DND-41 (cell line): ENCODE results near the gene SLC25A34.

Experiments
- ATAC-seq: fragments of 200-7000 bp; cut with Tn5 transposase; 3 replicates; pipeline ENCODE4 v1.9.1; 2021; ENCODE audit warnings: low read depth; ENCODE audit not compliant: insufficient read depth
- DNase-seq: peaks from one replicate; pipeline ENCODE4 v3.0.0-alpha.2; 2020
- H2AFZ ChIP-seq: 2 replicates; pipeline ENCODE4 v1.6.0; 2012; ENCODE audit warnings: low read depth, low read length
- H3K27ac ChIP-seq: 2 replicates; pipeline ENCODE4 v1.5.1; 2012; ENCODE audit warnings: low read length, inconsistent platforms
- H3K27me3 ChIP-seq: fragments of 200-600 bp; sonication (generic); 2 replicates; pipeline ENCODE4 v1.6.0; 2012; ENCODE audit warnings: low read length, mild to moderate bottlenecking, inconsistent platforms; ENCODE audit not compliant: insufficient read depth, poor library complexity
- H3K36me3 ChIP-seq: 2 replicates; pipeline ENCODE4 v1.5.1; 2012; ENCODE audit warnings: low read length, inconsistent platforms; ENCODE audit not compliant: insufficient read depth
- H3K4me1 ChIP-seq: 2 replicates; pipeline ENCODE4 v1.5.1; 2012; ENCODE audit warnings: mild to moderate bottlenecking, low read length; ENCODE audit not compliant: insufficient read depth
- H3K4me2 ChIP-seq: 2 replicates; pipeline ENCODE4 v1.6.0; 2012; ENCODE audit warnings: mild to moderate bottlenecking, moderate library complexity, low read length, inconsistent platforms; ENCODE audit not compliant: insufficient read depth
- H3K4me3 ChIP-seq, 2 experiments: fragments of 200-600 bp in 1 of 2; shearing (Covaris generic) in 1 of 2; 2 replicates each; pipeline ENCODE4 v1.5.1; 2012 to 2016; ENCODE audit warnings: inconsistent platforms in 2 of 2, low read length in 2 of 2, mild to moderate bottlenecking in 2 of 2, low read depth in 1 of 2, moderate library complexity in 1 of 2
- H3K79me2 ChIP-seq: 2 replicates; pipeline ENCODE4 v1.6.0; 2012; ENCODE audit warnings: low read length, inconsistent platforms; ENCODE audit not compliant: insufficient read depth
- H3K9ac ChIP-seq: 2 replicates; pipeline ENCODE4 v1.6.0; 2012; ENCODE audit warnings: low read depth, mild to moderate bottlenecking, inconsistent platforms, low read length, moderate library complexity
- H3K9me3 ChIP-seq: 2 replicates; pipeline ENCODE4 v1.5.1; 2012; ENCODE audit warnings: low read length, moderate library complexity, mild to moderate bottlenecking, inconsistent platforms; ENCODE audit not compliant: insufficient read depth, severe bottlenecking
- H4K20me1 ChIP-seq: 2 replicates; pipeline ENCODE4 v1.6.0; 2012; ENCODE audit warnings: low read length; ENCODE audit not compliant: insufficient read depth
- CTCF ChIP-seq: IDR thresholded peaks from 2 replicates; pipeline ENCODE4 v1.5.1; 2012; ENCODE audit warnings: borderline replicate concordance, low read length, moderate library complexity, mild to moderate bottlenecking; ENCODE audit not compliant: poor library complexity, severe bottlenecking; ENCODE audit errors: extremely low read depth
- EZH2 ChIP-seq: IDR thresholded peaks from 3 replicates; pipeline ENCODE4 v1.6.1; 2012; ENCODE audit warnings: borderline replicate concordance, low read depth, mild to moderate bottlenecking, moderate library complexity, low read length, inconsistent platforms; ENCODE audit not compliant: severe bottlenecking

The SLC25A34 gene

GRCh38 chr1:15736892-15737261, 819 bp downstream of the SLC25A34 start:
- no peaks in the 10 kb centered on the region for H3K79me2 ChIP-seq

GRCh38 chr1:15737324-15738319, 1.6 kb downstream of the SLC25A34 start:
- H3K27me3 ChIP-seq = no peaks in the 10 kb centered on the region
- TF ChIP-seq EZH2 (no peak), CTCF (no peak)
- H2AFZ ChIP-seq = no peak overlapping the region
- H3K27ac ChIP-seq = no peak overlapping the region
- no peaks in the 10 kb centered on the region for H4K20me1 ChIP-seq
- no peak overlapping the region for H3K9ac ChIP-seq
- no peak overlapping the region for H3K4me3 ChIP-seq
- DNase-seq (no peak), ATAC-seq (no peak)
- no peaks in the 10 kb centered on the region for H3K79me2 ChIP-seq
- H3K9me3 ChIP-seq = no peaks in the 10 kb centered on the region
- no peak overlapping the region for H3K4me2 ChIP-seq
- peaks cover 23% of the 10 kb centered on the region for H3K36me3 ChIP-seq
- H3K4me1 ChIP-seq = no peaks in the 10 kb centered on the region

More at GRCh38 chr1:15736892-15737261, 819 bp downstream of the SLC25A34 start:
- DNase-seq (no peak), ATAC-seq (no peak)
- Histone ChIP-seq H3K9ac (no peak overlapping the region), H3K4me2 (no peak overlapping the region), H3K36me3 (peaks cover 30% of the 10 kb centered on the region), H3K27ac (no peak overlapping the region), H3K4me3 (no peak overlapping the region), H4K20me1 (no peaks in the 10 kb centered on the region), H2AFZ (no peak overlapping the region), H3K27me3 (no peaks in the 10 kb centered on the region), H3K4me1 (no peaks in the 10 kb centered on the region), H3K9me3 (no peaks in the 10 kb centered on the region)
- TF ChIP-seq EZH2 (no peak), CTCF (no peak)

GRCh38 chr1:15738416-15739113, 2.5 kb downstream of the SLC25A34 start:
- Histone ChIP-seq H3K4me3 (no peak overlapping the region), H2AFZ (no peak overlapping the region), H3K9ac (no peak overlapping the region), H4K20me1 (no peaks in the 10 kb centered on the region), H3K27ac (no peak overlapping the region), H3K36me3 (peaks cover 14% of the 10 kb centered on the region), H3K9me3 (no peaks in the 10 kb centered on the region), H3K4me1 (no peaks in the 10 kb centered on the region), H3K4me2 (no peak overlapping the region), H3K27me3 (no peaks in the 10 kb centered on the region), H3K79me2 (no peaks in the 10 kb centered on the region)
- ATAC-seq (no peak), DNase-seq (no peak)
- TF ChIP-seq CTCF (no peak), EZH2 (no peak)
